Stomach (tissue), 9 donors: ENCODE data around the gene SYNJ2BP. TPM values are rescaled to one million over a fixed set of nuclear protein-coding genes. Genes with fewer than 3 reads are reported as not detected.

Experiments
- DNase-seq, 2 donors: peaks; one replicate each; pipeline versions ENCODE4 v3.0.0 to v3.0.0-alpha.2; 2013 to 2019
- H3K27ac ChIP-seq, 5 donors: fragments of 200-600 bp in 4 of 5; sonication (generic) in 4 of 5; one replicate each; pipeline ENCODE4 v1.5.1; 2013 to 2019; ENCODE audit warnings: mild to moderate bottlenecking in 1 of 5, moderate library complexity in 1 of 5
- H3K27me3 ChIP-seq, 3 donors: fragments of 200-600 bp; sonication (generic); one replicate each; pipeline ENCODE4 v1.5.1; 2017 to 2019; ENCODE audit warnings: mixed run types in 1 of 3
- H3K36me3 ChIP-seq, 4 donors: fragments of 200-600 bp; sonication (generic); 1 replicate in 3 of 4; 2 replicates in 1 of 4; pipeline ENCODE4 v1.5.1; 2016 to 2019
- H3K4me1 ChIP-seq, 4 donors: fragments of 200-600 bp; sonication (generic); one replicate each; pipeline ENCODE4 v1.5.1; 2016 to 2019
- H3K4me3 ChIP-seq, 4 donors: fragments of 200-600 bp; sonication (generic) in 3 of 4; one replicate each; pipeline ENCODE4 v1.5.1; 2016 to 2019; ENCODE audit warnings: mild to moderate bottlenecking in 1 of 4
- H3K9me3 ChIP-seq, 4 donors: fragments of 200-600 bp; sonication (generic); one replicate each; pipeline ENCODE4 v1.5.1; 2016 to 2019
- EP300 ChIP-seq: sonication (generic); formaldehyde crosslinking; IDR thresholded peaks from one replicate; pipeline ENCODE4 v1.6.1; 2017; ENCODE audit warnings: antibody characterized with exemption
- POLR2A ChIP-seq, 4 donors: fragments of 450-650 bp; IDR thresholded peaks; one replicate each; pipeline ENCODE4 v1.6.1; 2016; ENCODE audit warnings: antibody characterized with exemption in 4 of 4, control low read depth in 2 of 4, mild to moderate bottlenecking in 1 of 4, moderate library complexity in 1 of 4
- POLR2AphosphoS5 ChIP-seq, 3 donors: sonication (generic); formaldehyde crosslinking; IDR thresholded peaks; one replicate each; pipeline ENCODE4 v1.6.1; 2016; ENCODE audit warnings: antibody characterized with exemption in 3 of 3
- WGBS, 5 donors: extraction: QIAGEN DNeasy Blood & Tissue Kit in 3 of 5; methylation state at CpG; one replicate each; pipeline versions ENCODE4 v1.1.5 to v1.1.7; 2013 to 2018; 5-methylcytosine and 5-hydroxymethylcytosine counted together
- intact Hi-C: fragments of 100-400 bp; cut with DNase I; formaldehyde crosslinking; loops from one replicate; pipeline ENCODE4 v1.15.1; 2023; ENCODE audit warnings: low total_unique reads
- polyA plus RNA-seq, 3 donors: library from polyadenylated mRNA; stranded (reverse); fragments of 200-250 nt; gene quantifications; one replicate each; pipeline ENCODE4 v1.2.3, GENCODE V29; 2013
- total RNA-seq, 5 donors: library from RNA; depleted of rRNA; stranded (reverse); fragments of >200 nt; gene quantifications; one replicate each; pipeline versions ENCODE4 v1.1.0 to v1.2.3, GENCODE V29; 2014 to 2016
- TF ChIP-seq, protein P1 (sequence below), 7 experiments: fragments of 450-650 bp in 4 of 7; fragments of 200-600 bp in 3 of 7; sonication (generic) in 3 of 7; IDR thresholded peaks; one replicate each; pipeline ENCODE4 v1.5.1; 2016 to 2019; ENCODE audit warnings: antibody characterized with exemption in 7 of 7, control low read depth in 2 of 7, mild to moderate bottlenecking in 1 of 7
- donor health status: healthy with polysubstance abuse.
- donor health status: Bipolar disorder and iron deficiency.
- donor health status: healthy.

The SYNJ2BP gene
- total and polyA plus RNA-seq, 8 donors = 10.2 to 44.6 (median 19.8) TPM

DNA sequence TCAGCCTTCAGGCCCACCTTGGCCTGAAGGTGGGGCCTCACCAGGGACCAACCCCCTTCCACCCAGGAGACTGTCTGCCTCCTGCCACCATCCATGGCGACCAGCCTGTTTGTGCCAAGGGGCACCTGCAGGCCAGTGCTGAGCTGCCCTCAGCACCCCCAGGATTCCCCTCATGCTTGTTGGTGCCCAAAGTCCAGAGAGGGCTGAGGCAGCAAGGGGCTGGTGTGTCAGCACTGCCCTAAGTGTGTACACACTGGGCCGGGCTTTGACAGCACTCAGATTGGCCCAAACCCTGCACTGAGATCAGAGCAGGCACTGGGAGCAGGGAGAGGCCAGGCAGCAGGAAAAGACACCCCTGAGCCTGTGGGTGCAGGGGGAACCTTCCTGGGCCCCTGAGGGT, 18.6 kb downstream of the SYNJ2BP start:
- H3K36me3 ChIP-seq = peaks cover 4 to 26% (median 17%) of the 10 kb centered on the region in 4 donors
- H3K4me3 ChIP-seq = no peak overlapping the region
- TF ChIP-seq POLR2AphosphoS5 (IDR thresholded peaks at IDR 0.05) = no peak
- H3K27ac ChIP-seq = no peak overlapping the region
- H3K4me1 ChIP-seq = peaks cover 4 to 28% (median 15%) of the 10 kb centered on the region in 4 donors
- no peaks in the 10 kb centered on the region for H3K27me3 ChIP-seq
- H3K9me3 ChIP-seq = no peaks in the 10 kb centered on the region
- WGBS, 5 donors = 71 to 98% (median 81%) methylated on average over 1 to 2 of the region's 2 CpGs
- intact Hi-C loops = no loop called here
- DNase-seq = no peak

DNA sequence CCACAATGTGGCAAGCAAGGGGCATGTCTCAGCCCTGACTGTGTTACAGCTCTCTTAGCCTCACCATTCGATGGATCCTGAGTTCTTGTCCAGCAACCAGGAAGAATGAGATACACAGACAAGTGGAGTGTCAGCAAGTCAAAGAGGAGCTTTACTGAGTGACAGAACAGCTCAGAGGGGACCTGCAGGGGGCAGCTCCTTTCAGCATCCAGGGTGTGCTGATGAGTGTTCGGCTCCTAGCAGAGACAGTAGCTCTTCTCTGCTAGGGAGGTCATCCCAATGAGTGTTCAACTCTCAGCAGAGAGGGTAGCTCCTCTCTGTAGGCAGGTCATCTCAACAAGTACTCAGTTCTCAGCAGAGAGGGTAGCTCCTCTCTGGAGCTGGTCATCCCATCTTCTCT, 19.1 kb downstream of the SYNJ2BP start:
- intact Hi-C loops = no loop called here
- Histone ChIP-seq H3K36me3 (peaks cover 4 to 26% (median 17%) of the 10 kb centered on the region in 4 donors), H3K27me3 (no peaks in the 10 kb centered on the region), H3K27ac (no peak overlapping the region), H3K4me1 (peaks cover 0 to 23% (median 12%) of the 10 kb centered on the region in 4 donors), H3K9me3 (no peaks in the 10 kb centered on the region), H3K4me3 (no peak overlapping the region)
- 91 to 100% (median 99%) methylated on average over 2 of the region's 2 CpGs for WGBS, 5 donors
- no peak for DNase-seq
- TF ChIP-seq, protein P1, sequence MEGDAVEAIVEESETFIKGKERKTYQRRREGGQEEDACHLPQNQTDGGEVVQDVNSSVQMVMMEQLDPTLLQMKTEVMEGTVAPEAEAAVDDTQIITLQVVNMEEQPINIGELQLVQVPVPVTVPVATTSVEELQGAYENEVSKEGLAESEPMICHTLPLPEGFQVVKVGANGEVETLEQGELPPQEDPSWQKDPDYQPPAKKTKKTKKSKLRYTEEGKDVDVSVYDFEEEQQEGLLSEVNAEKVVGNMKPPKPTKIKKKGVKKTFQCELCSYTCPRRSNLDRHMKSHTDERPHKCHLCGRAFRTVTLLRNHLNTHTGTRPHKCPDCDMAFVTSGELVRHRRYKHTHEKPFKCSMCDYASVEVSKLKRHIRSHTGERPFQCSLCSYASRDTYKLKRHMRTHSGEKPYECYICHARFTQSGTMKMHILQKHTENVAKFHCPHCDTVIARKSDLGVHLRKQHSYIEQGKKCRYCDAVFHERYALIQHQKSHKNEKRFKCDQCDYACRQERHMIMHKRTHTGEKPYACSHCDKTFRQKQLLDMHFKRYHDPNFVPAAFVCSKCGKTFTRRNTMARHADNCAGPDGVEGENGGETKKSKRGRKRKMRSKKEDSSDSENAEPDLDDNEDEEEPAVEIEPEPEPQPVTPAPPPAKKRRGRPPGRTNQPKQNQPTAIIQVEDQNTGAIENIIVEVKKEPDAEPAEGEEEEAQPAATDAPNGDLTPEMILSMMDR (IDR thresholded peaks at IDR 0.05) = no peak
- TF ChIP-seq POLR2AphosphoS5 (IDR thresholded peaks at IDR 0.05) (no peak), POLR2A (IDR thresholded peaks at IDR 0.05) (no peak), EP300 (no peak)

DNA sequence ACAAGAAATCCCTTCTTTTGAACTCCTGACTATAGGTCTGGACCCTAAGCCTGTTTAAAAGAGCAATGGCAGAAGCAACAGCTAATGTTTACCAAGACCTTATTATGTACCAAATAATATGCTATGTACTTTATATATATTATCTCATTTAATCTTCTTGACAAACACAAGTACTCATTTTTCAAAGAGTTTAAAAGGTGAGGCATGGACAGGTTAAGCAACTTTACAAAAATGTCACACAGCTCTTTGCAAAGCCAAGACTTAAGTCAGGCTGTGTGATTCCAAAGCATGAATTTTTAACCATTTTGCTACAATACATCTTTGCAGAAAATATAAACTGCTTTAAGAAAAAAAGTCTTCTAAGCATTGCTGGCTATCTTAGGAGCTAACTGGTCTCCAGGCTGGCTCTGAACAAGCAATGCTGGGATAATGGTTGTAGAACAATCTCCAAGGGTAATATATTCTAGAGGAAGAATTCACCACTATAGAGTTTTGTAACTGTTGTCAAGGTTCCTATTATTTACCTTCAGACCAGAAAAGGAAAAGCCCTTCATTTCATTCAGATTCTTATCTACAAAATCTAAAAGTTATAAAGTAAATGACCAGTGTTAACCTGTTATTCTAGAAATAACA, 22.1 kb downstream of the SYNJ2BP start:
- intact Hi-C loops = no loop called here
- DNase-seq = no peak
- Histone ChIP-seq H3K4me1 (peaks cover 0 to 30% (median 9%) of the 10 kb centered on the region in 4 donors), H3K36me3 (peaks cover 0 to 26% (median 17%) of the 10 kb centered on the region in 4 donors), H3K27me3 (no peaks in the 10 kb centered on the region), H3K27ac (no peak overlapping the region), H3K9me3 (no peaks in the 10 kb centered on the region), H3K4me3 (no peak overlapping the region)
- TF ChIP-seq POLR2A (IDR thresholded peaks at IDR 0.05) (no peak), EP300 (no peak), POLR2AphosphoS5 (IDR thresholded peaks at IDR 0.05) (no peak)
- TF ChIP-seq, protein P1 (IDR thresholded peaks at IDR 0.05) = no peak

DNA sequence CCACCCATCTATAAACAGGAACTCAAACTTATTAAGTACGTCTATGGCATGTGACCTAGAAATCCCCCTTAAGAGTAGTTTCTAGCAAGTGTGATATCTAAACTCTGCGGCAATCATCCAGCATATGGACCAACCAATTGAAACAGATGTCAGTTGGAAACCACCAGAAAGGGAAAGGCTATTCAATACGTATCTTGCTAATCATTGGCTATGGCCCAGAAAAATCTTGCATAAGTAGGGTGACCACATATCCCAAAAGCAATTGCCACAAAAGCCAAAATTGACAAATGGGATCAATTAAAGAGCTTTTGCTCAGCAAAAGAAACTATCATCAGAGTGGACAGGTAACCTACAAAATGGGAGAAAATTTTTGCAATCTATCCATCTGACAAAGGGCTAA, 24.2 kb downstream of the SYNJ2BP start:
- Histone ChIP-seq H3K9me3 (no peaks in the 10 kb centered on the region), H3K36me3 (peaks cover 0 to 19% (median 14%) of the 10 kb centered on the region in 4 donors), H3K4me1 (peaks cover 0 to 21% (median 9%) of the 10 kb centered on the region in 4 donors), H3K27ac (no peak overlapping the region), H3K27me3 (no peaks in the 10 kb centered on the region), H3K4me3 (no peak overlapping the region)
- WGBS, 5 donors = 38 to 48% (median 41%) methylated on average over 3 of the region's 3 CpGs
- DNase-seq = no peak
- no peak for TF ChIP-seq POLR2AphosphoS5 (IDR thresholded peaks at IDR 0.05)
- no peak for TF ChIP-seq EP300
- TF ChIP-seq, protein P1 (IDR thresholded peaks at IDR 0.05) = no peak
- TF ChIP-seq POLR2A (IDR thresholded peaks at IDR 0.05) = no peak
- intact Hi-C loops = no loop called here
